OCI-LY7 (cell line): ENCODE measurements around the gene MAIP1. TPM values are rescaled to one million over a fixed set of nuclear protein-coding genes. Genes with fewer than 3 reads are reported as not detected.

Source experiments
- BruUV-seq: library from RNA; stranded (reverse); fragments of 400-500 nt; replicated peaks from 2 replicates; lab custom pipeline; 2021; lab: Mats Ljungman, UMichigan
- CTCF ChIA-PET: fragments of 300-600 bp; sonication (Branson Sonifier 250); formaldehyde crosslinking; loops from one replicate; lab custom pipeline; 2022; ENCODE audit warnings: antibody characterized with exemption; ENCODE audit not compliant: unreplicated experiment; lab: Charles Lee
- POLR2A ChIA-PET: fragments of 300-600 bp; sonication (Branson Sonifier 250); formaldehyde crosslinking; loops from one replicate; lab custom pipeline; 2022; ENCODE audit warnings: antibody characterized with exemption; lab: Charles Lee
- DNase-seq: peaks from one replicate; pipeline ENCODE4 v3.0.0-alpha.2; 2015; ENCODE audit warnings: low spot score
- H2AFZ ChIP-seq: fragments of 200-600 bp; sonication (generic), shearing (Covaris generic); 2 replicates; pipeline ENCODE4 v1.6.1; 2014; ENCODE audit warnings: mild to moderate bottlenecking, antibody characterized with exemption, low read length, moderate library complexity
- H3K27ac ChIP-seq: fragments of 200-600 bp; sonication (generic); 2 replicates; pipeline ENCODE4 v1.5.1; 2014; ENCODE audit warnings: mixed run types, low read depth, mild to moderate bottlenecking, moderate library complexity, low read length, inconsistent platforms; ENCODE audit not compliant: poor library complexity, severe bottlenecking
- H3K36me3 ChIP-seq: fragments of 200-600 bp; sonication (generic); 2 replicates; pipeline ENCODE4 v1.6.1; 2014; ENCODE audit warnings: mild to moderate bottlenecking, antibody characterized with exemption, low read length, moderate library complexity, mixed read lengths; ENCODE audit not compliant: insufficient read depth
- H3K4me1 ChIP-seq: fragments of 200-600 bp; sonication (generic); 2 replicates; pipeline ENCODE4 v1.5.1; 2014; ENCODE audit warnings: mild to moderate bottlenecking, low read length; ENCODE audit not compliant: insufficient read depth, poor library complexity, severe bottlenecking
- H3K4me2 ChIP-seq: fragments of 200-600 bp; sonication (generic); 2 replicates; pipeline ENCODE4 v1.6.1; 2014; ENCODE audit warnings: mild to moderate bottlenecking, low read length
- H3K4me3 ChIP-seq: fragments of 200-600 bp; sonication (generic); 2 replicates; pipeline ENCODE4 v1.5.1; 2014; ENCODE audit warnings: mild to moderate bottlenecking, low read depth, low read length; ENCODE audit not compliant: poor library complexity, severe bottlenecking
- H3K79me2 ChIP-seq: fragments of 200-600 bp; sonication (generic); 2 replicates; pipeline ENCODE4 v1.6.1; 2016; ENCODE audit warnings: low read depth, mild to moderate bottlenecking, low read length, moderate library complexity, mixed read lengths; ENCODE audit not compliant: insufficient read depth
- H3K9me2 ChIP-seq: fragments of 200-600 bp; sonication (generic); 2 replicates; pipeline ENCODE4 v1.6.1; 2016; ENCODE audit warnings: mild to moderate bottlenecking, low read length, mixed read lengths; ENCODE audit not compliant: insufficient read depth
- H3K9me3 ChIP-seq: fragments of 200-600 bp; sonication (generic); 2 replicates; pipeline ENCODE4 v1.6.1; 2014; ENCODE audit warnings: mild to moderate bottlenecking, mixed run types, low read length, mixed read lengths
- H4K20me1 ChIP-seq: fragments of 200-600 bp; sonication (generic); 2 replicates; pipeline ENCODE4 v1.6.1; 2014; ENCODE audit warnings: mild to moderate bottlenecking, antibody characterized with exemption, low read length, moderate library complexity, mixed read lengths; ENCODE audit not compliant: insufficient read depth
- EZH2phosphoT487 ChIP-seq: fragments of 200-600 bp; sonication (generic); IDR thresholded peaks from 2 replicates; pipeline ENCODE4 v1.6.1; 2018; ENCODE audit warnings: low read depth, borderline replicate concordance, mild to moderate bottlenecking, mixed run types, antibody characterized with exemption, low read length, moderate library complexity, mixed read lengths
- intact Hi-C: fragments of 100-400 bp; cut with micrococcal nuclease; formaldehyde crosslinking; loops from one replicate; pipeline ENCODE4 v1.10.0; 2022; ENCODE audit not compliant: unreplicated experiment
- total RNA-seq, 2 experiments: library from RNA; depleted of rRNA in 1 of 2; stranded (reverse); fragments of >200 nt in 1 of 2; shearing (Covaris generic) in 1 of 2; gene quantifications; 2 replicates each; pipeline ENCODE4 v1.2.3, GENCODE V29; 2014 to 2022
- TF ChIP-seq, protein P1 (sequence below): fragments of 200-600 bp; sonication (generic); conservative IDR thresholded peaks from 2 replicates; pipeline ENCODE4 v1.5.1; 2014; ENCODE audit warnings: mild to moderate bottlenecking, antibody characterized with exemption, low read length, moderate library complexity, mixed read lengths

MAIP1 gene
- total RNA-seq, 2 experiments from 2014 or later = 25.3 to 29.8 TPM

DNA sequence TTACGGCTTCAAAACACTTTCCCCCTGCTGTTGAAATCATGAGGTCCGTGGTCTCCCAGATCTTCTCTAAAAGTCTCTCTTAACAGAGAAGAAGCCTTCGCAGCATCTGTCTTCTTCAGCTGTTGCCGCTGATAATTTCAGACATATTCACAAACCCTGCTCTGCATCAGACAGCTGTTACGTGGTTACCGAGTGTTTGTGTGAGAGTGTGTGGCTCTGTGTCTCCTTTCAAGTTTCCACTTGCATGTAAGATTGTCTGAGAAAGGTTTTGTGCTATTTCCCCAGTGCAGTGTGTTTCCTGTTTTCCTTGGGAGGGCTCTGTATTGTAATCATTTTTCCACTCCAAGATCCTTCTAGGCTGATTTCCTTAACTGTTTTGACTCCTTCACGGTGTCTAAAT is 32.8 kb downstream of the MAIP1 start:
- CTCF ChIA-PET = no interaction called here
- POLR2A ChIA-PET = interaction anchor here (0.9 kb wide), 1 partner anchor 12 kb away, joined by 3 read pairs; no protein-coding TSS in a partner anchor
- intact Hi-C loops = no loop called here

DNA sequence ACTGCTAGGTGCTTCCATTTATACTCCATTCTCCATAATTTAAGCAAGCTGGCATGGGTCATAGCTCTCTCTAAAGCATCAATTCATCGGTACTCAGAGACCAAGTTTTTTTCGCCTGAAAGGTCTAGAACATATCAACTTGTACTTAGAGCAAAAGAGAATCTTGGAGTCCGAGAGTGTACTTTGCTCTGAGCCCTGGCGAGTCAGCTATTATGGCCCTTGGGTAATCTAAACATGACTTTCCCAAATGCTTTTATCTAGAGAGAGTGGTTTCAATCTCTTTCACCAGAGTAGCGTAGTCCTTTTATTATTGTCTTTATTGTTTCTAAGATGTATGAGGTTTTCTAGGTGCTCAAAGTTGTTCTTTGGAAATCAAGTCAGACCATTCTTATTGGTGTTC is 34.4 kb downstream of the MAIP1 start:
- no peaks in the 10 kb centered on the region for H3K9me2 ChIP-seq
- TF ChIP-seq, protein P1, sequence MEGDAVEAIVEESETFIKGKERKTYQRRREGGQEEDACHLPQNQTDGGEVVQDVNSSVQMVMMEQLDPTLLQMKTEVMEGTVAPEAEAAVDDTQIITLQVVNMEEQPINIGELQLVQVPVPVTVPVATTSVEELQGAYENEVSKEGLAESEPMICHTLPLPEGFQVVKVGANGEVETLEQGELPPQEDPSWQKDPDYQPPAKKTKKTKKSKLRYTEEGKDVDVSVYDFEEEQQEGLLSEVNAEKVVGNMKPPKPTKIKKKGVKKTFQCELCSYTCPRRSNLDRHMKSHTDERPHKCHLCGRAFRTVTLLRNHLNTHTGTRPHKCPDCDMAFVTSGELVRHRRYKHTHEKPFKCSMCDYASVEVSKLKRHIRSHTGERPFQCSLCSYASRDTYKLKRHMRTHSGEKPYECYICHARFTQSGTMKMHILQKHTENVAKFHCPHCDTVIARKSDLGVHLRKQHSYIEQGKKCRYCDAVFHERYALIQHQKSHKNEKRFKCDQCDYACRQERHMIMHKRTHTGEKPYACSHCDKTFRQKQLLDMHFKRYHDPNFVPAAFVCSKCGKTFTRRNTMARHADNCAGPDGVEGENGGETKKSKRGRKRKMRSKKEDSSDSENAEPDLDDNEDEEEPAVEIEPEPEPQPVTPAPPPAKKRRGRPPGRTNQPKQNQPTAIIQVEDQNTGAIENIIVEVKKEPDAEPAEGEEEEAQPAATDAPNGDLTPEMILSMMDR = no peak
- TF ChIP-seq EZH2phosphoT487 = no peak
- no peak overlapping the region for H3K27ac ChIP-seq
- peaks cover 7% of the 10 kb centered on the region for H3K4me1 ChIP-seq
- H3K4me2 ChIP-seq = no peak overlapping the region
- H3K9me3 ChIP-seq = peaks cover 6% of the 10 kb centered on the region; the same call in 1 of the 2 replicates
- H3K79me2 ChIP-seq = no peaks in the 10 kb centered on the region
- no peak overlapping the region for H2AFZ ChIP-seq
- no peaks in the 10 kb centered on the region for H4K20me1 ChIP-seq
- DNase-seq = no peak
- BruUV-seq = no TSS peak
- CTCF ChIA-PET = no interaction called here
- intact Hi-C loops = no loop called here
- POLR2A ChIA-PET = no interaction called here
- H3K36me3 ChIP-seq = no peaks in the 10 kb centered on the region
- no peak overlapping the region for H3K4me3 ChIP-seq

More for the DNA sequence above, 32.8 kb downstream of the MAIP1 start:
- no peaks in the 10 kb centered on the region for H3K36me3 ChIP-seq
- peaks cover 7% of the 10 kb centered on the region for H3K4me1 ChIP-seq
- no peaks in the 10 kb centered on the region for H4K20me1 ChIP-seq
- no peak overlapping the region for H2AFZ ChIP-seq
- no peak for DNase-seq
- no peaks in the 10 kb centered on the region for H3K79me2 ChIP-seq
- H3K27ac ChIP-seq = no peak overlapping the region
- no TSS peak for BruUV-seq
- no peak for TF ChIP-seq EZH2phosphoT487
- TF ChIP-seq, protein P1 = no peak
- no peak overlapping the region for H3K4me2 ChIP-seq
- H3K9me2 ChIP-seq = no peaks in the 10 kb centered on the region
- peaks cover 6% of the 10 kb centered on the region; the same call in 1 of the 2 replicates for H3K9me3 ChIP-seq
- no peak overlapping the region for H3K4me3 ChIP-seq

DNA sequence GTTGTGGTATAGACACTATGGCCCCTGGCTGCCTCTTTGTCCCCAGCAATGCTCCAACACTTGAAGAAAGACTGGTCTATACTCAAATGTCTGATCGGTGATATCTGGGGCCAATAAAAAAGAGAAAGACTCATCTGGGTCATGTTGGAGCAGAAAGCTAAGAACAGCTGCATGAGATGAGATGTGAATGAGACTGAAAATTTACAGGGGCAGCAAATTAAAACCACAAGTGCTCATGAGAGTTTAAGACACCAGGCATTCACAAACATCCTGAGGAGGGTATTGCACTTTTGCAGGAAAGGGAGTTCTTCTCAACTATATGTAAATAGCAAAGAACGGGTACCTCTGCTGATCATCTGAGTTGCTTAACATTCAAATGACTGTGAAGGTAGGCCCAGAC is 36.3 kb downstream of the MAIP1 start:
- no peak for DNase-seq
- no TSS peak for BruUV-seq
- Histone ChIP-seq H3K27ac (no peak overlapping the region), H3K4me3 (no peak overlapping the region), H3K9me3 (no peaks in the 10 kb centered on the region), H3K4me1 (no peaks in the 10 kb centered on the region), H3K9me2 (no peaks in the 10 kb centered on the region), H3K79me2 (no peaks in the 10 kb centered on the region), H2AFZ (no peak overlapping the region), H4K20me1 (no peaks in the 10 kb centered on the region), H3K36me3 (no peaks in the 10 kb centered on the region), H3K4me2 (no peak overlapping the region)
- intact Hi-C loops = no loop called here
- ChIA-PET POLR2A (no interaction called here), CTCF (no interaction called here)
- TF ChIP-seq, protein P1 = no peak
- TF ChIP-seq EZH2phosphoT487 = no peak
